NCI-H2029 (cell line): ENCODE data around the gene PNPT1.
"Not testable (repeated sequence)": the region's sequence is repeated elsewhere in the genome, so short reads cannot be mapped to it uniquely, and the experiment has no call there.

Experiments
- DNase-seq: peaks from one replicate; lab custom pipeline; 2025; lab: John Stamatoyannopoulos, UW

The PNPT1 gene

DNA sequence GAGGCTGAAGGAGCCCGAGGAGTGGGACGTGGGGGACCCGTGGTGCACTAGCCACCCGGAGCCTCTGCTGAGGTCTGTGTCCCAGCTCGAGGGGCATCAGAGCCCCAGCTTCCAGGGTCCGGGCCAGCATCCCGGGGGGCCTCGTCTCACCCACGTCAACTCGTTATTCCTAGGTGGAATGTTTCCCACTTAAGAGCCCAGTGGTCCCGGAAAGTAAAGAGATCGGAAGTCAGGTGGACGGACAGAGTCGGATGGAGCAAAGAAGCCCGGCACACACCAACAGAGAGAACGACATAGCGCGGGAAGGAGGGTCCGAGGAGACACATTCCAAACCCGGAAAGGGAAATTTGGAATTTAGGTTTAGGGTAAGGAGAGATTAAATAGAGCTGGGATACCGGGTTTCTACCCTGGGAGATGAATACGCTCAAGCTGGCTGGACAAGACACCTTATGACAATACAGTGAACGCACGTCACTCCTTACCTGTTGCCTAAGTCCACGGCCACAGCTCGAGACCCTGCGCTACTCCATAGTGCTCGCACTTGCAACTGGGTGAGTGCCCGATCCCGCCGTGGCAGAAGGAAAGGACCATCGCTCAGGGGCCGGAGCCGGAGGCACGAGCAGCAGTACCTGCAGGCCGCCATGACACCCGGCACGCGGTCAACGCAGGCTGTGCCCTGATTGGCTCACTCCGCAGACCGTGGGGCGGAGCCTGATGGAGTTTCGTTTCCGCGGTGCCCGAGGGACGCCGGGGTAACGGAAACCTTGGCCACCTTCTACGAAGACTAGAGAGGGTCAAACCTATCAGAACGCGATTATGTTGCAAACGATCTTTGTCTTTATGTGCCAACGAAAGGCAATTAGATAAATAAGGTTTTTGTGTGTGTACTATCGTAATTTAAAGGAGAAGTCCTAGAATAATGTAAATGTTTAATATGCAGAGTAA is at the start of gene PNPT1:
TSS of gene PNPT1 (minus strand) at position 664 of the 945 bp plus-strand sequence. CDS start at position 643, 21 bp downstream.
- DNase-seq: peak; percentile 91

GRCh38 chr2:55742996-55743395 is 49.4 kb upstream of the PNPT1 start:
- no peak for DNase-seq

GRCh38 chr2:55736019-55736536 is 42.4 kb upstream of the PNPT1 start:
- not testable (repeated sequence) for DNase-seq

GRCh38 chr2:55734726-55735125 is 41.1 kb upstream of the PNPT1 start:
- no peak for DNase-seq

DNA sequence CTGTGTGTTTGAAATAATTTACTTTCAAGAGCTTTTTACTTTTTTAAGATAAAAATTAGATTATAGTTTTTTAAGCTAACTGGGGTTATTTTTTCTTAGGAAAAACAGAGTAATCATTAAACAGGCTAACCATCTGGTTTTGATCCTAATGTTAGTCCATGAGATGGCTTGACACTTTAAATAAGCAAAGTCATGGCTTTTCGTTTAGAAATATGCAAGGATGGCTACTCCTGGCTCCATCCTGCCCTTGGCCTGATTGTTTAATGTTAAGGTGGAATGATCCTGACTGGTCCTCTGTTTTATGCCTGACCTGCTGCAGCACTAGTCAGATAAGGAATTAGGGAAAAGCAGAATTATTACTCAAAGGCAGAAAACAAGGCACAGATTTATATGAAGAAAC is 39.7 kb upstream of the PNPT1 start:
- DNase-seq: no peak

GRCh38 chr2:55732854-55733253 is 39.2 kb upstream of the PNPT1 start:
- DNase-seq: no peak

GRCh38 chr2:55729136-55729685 is 35.6 kb upstream of the PNPT1 start:
- no peak for DNase-seq

DNA sequence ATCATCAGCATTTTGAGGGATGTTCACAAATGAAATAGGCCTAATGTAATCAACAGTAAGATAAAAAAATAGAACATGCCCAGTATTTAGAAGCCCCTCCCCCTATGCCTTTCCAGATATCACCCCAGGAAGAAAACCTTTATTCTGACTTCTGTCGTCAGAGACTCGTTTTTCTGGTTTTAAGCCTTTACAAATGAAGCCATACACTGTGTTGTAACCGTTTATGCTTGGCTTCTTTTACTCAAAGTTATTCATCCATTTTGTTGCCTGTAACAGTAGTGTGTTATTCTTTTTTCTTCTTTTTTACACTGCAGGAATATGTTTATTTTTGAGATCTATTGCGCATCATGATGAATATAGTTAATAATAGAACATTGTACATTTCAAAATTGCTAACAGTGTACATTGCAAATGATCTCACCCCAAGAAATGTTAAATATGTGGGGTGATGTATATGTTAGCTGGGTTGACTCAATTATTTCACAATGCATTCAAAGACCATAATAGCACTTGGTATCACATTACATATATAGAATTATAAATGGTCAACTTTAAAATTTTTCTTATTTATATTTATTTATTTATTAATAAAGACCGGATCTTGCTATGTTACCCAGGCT is 28.1 kb upstream of the PNPT1 start:
- no peak for DNase-seq

DNA sequence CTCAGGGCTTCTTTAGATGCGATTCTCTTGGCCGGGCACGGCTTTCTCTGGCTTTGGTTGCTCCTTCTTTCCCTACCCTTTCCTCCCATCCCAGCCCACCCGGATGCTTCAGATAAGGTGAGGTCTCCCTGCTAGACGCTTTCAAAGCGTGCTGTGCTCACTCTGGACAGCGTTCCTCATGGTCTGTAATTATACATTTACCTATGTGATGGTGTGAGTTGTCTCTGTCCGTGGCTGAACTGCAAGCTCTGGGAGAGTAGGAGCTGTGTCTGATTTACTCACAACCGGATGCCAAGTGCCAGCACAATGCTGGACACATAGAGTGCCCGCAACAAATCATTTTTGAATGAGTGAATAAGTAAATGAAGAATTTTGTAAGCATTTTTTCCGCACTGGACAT is 26.8 kb upstream of the PNPT1 start:
- no peak for DNase-seq

DNA sequence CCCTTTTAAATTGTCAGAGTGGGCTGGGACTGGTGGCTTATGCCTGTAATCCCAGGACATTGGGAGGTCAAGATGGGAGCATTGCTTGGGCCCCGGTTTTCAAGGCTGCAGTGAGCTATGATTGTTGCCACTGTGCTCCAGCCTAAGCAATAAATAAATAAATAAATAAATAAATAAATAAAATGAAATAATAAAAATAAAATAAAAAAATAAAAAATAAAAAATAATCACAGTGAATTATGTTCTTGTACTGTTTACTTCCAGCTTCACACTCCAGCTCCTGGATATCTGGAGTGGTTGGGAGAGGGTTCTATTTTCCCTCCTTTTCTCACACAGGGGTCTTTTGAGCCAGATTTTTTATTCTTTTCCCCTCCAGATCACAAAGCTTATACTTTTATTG is 26.2 kb upstream of the PNPT1 start:
- DNase-seq: no peak

- peak; percentile 57 for DNase-seq
Observed at GRCh38 chr2:55718165-55719008, 24.7 kb upstream of the PNPT1 start.

DNA sequence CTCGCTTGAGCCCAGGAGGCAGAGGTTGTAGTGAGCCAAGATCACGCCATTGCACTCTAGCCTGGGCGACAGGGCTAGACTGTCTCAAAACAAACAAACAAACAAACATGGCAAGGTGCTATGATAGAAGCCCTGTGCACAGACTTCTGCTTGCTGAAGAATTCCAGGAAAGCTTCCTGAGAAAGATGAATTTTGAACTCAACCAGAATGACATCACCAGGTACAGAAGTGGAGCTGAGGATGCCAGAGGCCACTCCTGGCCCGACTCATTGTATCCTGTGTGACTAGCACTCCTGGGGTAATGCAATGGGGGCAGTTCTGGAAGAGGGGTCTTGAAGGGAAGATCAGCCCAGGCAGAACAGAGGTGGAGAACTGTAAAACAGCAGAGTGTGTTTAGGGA is 22.0 kb upstream of the PNPT1 start:
- no peak for DNase-seq

GRCh38 chr2:55715178-55715577 is 21.5 kb upstream of the PNPT1 start:
- DNase-seq: not testable (repeated sequence)

- DNase-seq: no peak
Observed at GRCh38 chr2:55712477-55713060, 18.9 kb upstream of the PNPT1 start.

GRCh38 chr2:55710025-55710424 is 16.4 kb upstream of the PNPT1 start:
- no peak for DNase-seq

DNA sequence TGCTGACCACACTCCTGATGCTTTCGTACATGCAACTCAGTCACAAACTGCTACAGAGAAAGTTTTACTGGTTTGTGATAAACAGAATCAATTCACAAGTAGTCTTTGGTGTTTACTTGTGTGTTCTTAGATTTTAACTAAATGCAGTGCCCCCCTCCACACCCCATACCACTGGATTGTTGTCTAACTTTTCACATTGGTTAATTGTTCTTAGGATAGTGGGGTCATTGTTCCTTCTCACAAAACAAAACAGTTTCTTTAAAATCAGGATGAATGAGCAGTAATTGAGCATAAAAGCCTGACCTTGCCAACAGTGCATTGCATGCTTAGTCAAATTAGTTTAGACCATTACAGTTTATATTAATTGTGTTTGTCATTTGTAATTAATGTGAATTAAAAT is 14.1 kb upstream of the PNPT1 start:
- DNase-seq: no peak

- not testable (repeated sequence) for DNase-seq
Observed at GRCh38 chr2:55706258-55706657, 12.6 kb upstream of the PNPT1 start.

GRCh38 chr2:55705027-55705653 is 11.5 kb upstream of the PNPT1 start:
- DNase-seq: no peak

DNA sequence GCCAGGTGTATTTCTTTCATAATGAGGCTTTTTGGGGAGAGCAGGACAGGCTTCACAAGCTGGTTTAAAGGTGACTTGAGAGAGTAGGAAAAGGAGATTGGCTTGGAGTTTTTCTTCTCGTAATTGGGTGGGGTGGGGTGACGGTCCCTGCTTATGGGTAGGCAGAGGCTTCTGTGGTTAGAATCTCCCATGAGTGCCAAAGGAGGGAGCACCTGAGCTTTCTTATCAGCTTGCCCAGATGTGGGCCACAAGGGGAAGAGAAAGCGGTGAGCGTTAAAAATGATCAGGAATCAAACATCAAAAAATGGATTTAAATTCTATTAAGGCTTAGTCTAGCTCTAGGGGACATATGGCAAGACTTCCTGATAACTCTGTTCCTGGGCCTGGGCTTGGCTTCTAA is 9.7 kb upstream of the PNPT1 start:
- no peak for DNase-seq

DNA sequence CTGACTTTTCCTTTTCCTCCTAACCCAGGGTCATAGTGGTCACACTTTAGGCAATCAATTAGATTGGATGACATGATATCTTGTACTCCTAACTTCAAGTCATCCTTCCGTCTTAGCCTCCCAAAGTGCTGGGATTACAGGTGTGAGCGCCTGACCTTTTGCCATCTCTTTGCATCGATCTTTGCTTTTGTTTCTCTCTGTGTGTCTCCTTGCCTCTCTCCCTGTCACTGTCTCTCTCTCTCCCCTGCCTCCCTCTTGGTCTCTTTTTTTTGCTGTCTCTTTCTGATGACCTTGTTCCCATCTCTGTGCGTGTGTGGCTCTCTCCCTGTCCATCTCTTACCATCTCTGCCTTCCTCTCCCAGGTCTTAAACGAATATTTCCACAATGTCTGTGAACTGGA is 904 bp downstream of the PNPT1 start:
- DNase-seq: not testable (repeated sequence)

- no peak for DNase-seq
Observed at GRCh38 chr2:55672630-55673029, 21.0 kb downstream of the PNPT1 start.
